Bronchial smooth muscle cell (primary cell): ENCODE results near the gene NR0B2. TPM values are rescaled to one million over a fixed set of nuclear protein-coding genes. Genes with fewer than 3 reads are reported as not detected.

Experiments used
- total RNA-seq: library from RNA; depleted of rRNA; stranded (reverse); fragments of >200 nt; gene quantifications from 2 replicates; pipeline ENCODE4 v1.2.1, GENCODE V29; 2014

Gene NR0B2
- not detected in 2 replicates for total RNA-seq

GRCh38 chr1:26913754-26914619 is at the start of gene NR0B2:
NR0B2 (minus strand) TSS chr1:26913975; CDS start chr1:26913940, 35 bp downstream.

GRCh38 chr1:26959722-26960624 is 46.2 kb upstream of the NR0B2 start, which contains the start of gene KDF1:
KDF1 (minus strand) TSS chr1:26960468; CDS start chr1:26952380, 8,088 bp downstream.

GRCh38 chr1:26921540-26922430 is 8.0 kb upstream of the NR0B2 start, which contains the start of gene NUDC:
NUDC (plus strand) TSS chr1:26921743; CDS start chr1:26921849, 106 bp downstream.

GRCh38 chr1:26900001-26900814 is 13.6 kb downstream of the NR0B2 start, which contains the start of gene GPATCH3:
GPATCH3 (minus strand) TSS chr1:26900467; CDS start chr1:26900442, 25 bp downstream.

GRCh38 chr1:26889551-26890466 is 24.0 kb downstream of the NR0B2 start, which contains the start of gene GPN2:
GPN2 (minus strand) TSS chr1:26890283; CDS start chr1:26890096, 187 bp downstream.

GRCh38 chr1:26862781-26863684 is 50.7 kb downstream of the NR0B2 start, which contains the start of gene SFN:
SFN (plus strand) TSS chr1:26863149; CDS start chr1:26863213, 64 bp downstream.

Other genes with a start within 250 kb of the NR0B2 start
- 8.7 and 11.9 TPM in 2 replicates for gene ARID1A, start 218.0 kb downstream of the NR0B2 start, total RNA-seq
- 12.2 and 14.7 TPM in 2 replicates for gene PIGV, start 126.0 kb downstream of the NR0B2 start, total RNA-seq
- gene ZDHHC18, start 87.3 kb downstream of the NR0B2 start, total RNA-seq: 2.8 and 5.1 TPM in 2 replicates
- gene SFN, start 50.8 kb downstream of the NR0B2 start, total RNA-seq: 0.47 and 1.8 TPM in 2 replicates
- gene GPN2, start 23.7 kb downstream of the NR0B2 start, total RNA-seq: 9.8 and 10.8 TPM in 2 replicates
- 10.6 and 14.1 TPM in 2 replicates for gene GPATCH3, start 13.5 kb downstream of the NR0B2 start, total RNA-seq
- 24.2 and 24.6 TPM in 2 replicates for gene NUDC, start 7.8 kb upstream of the NR0B2 start, total RNA-seq
- gene KDF1, start 46.5 kb upstream of the NR0B2 start, total RNA-seq: under 0.01 and 0.09 TPM in 2 replicates
- gene TRNP1, start 79.7 kb upstream of the NR0B2 start, total RNA-seq: 3.9 and 38.0 TPM in 2 replicates
- 0.77 and 1.7 TPM in 2 replicates for gene TENT5B, start 98.9 kb upstream of the NR0B2 start, total RNA-seq
- 4.4 and 4.6 TPM in 2 replicates for gene SLC9A1, start 241.2 kb upstream of the NR0B2 start, total RNA-seq